H1 (cell line): ENCODE data around the gene ANKS1A. TPM values are rescaled to one million over a fixed set of nuclear protein-coding genes. Genes with fewer than 3 reads are reported as not detected.

Experiments used
- CTCF ChIA-PET: fragments of 300-600 bp; sonication (Branson Sonifier 250); formaldehyde crosslinking; loops from one replicate; lab custom pipeline; 2021; ENCODE audit not compliant: partially characterized antibody; lab: Charles Lee
- POLR2A ChIA-PET: fragments of 300-600 bp; sonication (Branson Sonifier 250); formaldehyde crosslinking; loops from one replicate; lab custom pipeline; 2021; ENCODE audit warnings: inconsistent platforms; ENCODE audit not compliant: partially characterized antibody; lab: Charles Lee
- DNase-seq, 2 experiments: peaks; one replicate each; pipeline versions ENCODE4 v3.0.0 to v3.0.0-alpha.2; 2010 to 2022; ENCODE audit warnings: low spot score in 2 of 2, low read depth in 1 of 2, mixed read lengths in 1 of 2
- FAIRE-seq: peaks from 2 replicates; lab custom pipeline; 2011; peaks lifted over from hg19 to GRCh38; lab: Jason Lieb, UNC
- H2AFZ ChIP-seq: 2 replicates; pipeline ENCODE4 v1.8.1; 2012; ENCODE audit warnings: low read length, inconsistent platforms
- H2AK5ac ChIP-seq: 2 replicates; pipeline ENCODE4 v1.6.1; 2013; ENCODE audit warnings: low read depth, low read length
- H2BK120ac ChIP-seq: replicated peaks from 2 replicates; pipeline ENCODE3; 2013; ENCODE audit warnings: low read depth, low read length, inconsistent platforms
- H2BK12ac ChIP-seq: 2 replicates; pipeline ENCODE4 v1.6.1; 2013; ENCODE audit warnings: low read depth, low read length
- H2BK15ac ChIP-seq: 2 replicates; pipeline ENCODE4 v1.6.1; 2013; ENCODE audit warnings: low read length
- H2BK20ac ChIP-seq: 2 replicates; pipeline ENCODE4 v1.6.1; 2013; ENCODE audit warnings: low read length
- H2BK5ac ChIP-seq: 2 replicates; pipeline ENCODE4 v1.6.1; 2013; ENCODE audit warnings: low read depth, low read length
- H3K14ac ChIP-seq: 2 replicates; pipeline ENCODE4 v1.6.1; 2013; ENCODE audit warnings: inconsistent platforms; ENCODE audit not compliant: insufficient read length
- H3K18ac ChIP-seq: 2 replicates; pipeline ENCODE4 v1.6.1; 2013; ENCODE audit warnings: low read length; ENCODE audit errors: extremely low read depth
- H3K23ac ChIP-seq: 2 replicates; pipeline ENCODE4 v1.6.1; 2013; ENCODE audit warnings: inconsistent platforms; ENCODE audit not compliant: insufficient read length
- H3K23me2 ChIP-seq: 2 replicates; pipeline ENCODE4 v1.6.1; 2013; ENCODE audit warnings: low read depth, low read length
- H3K27ac ChIP-seq: 2 replicates; pipeline ENCODE4 v1.6.1; 2011; ENCODE audit warnings: low read depth, low read length, inconsistent platforms
- H3K27me3 ChIP-seq, 4 experiments: replicated peaks in 1 of 4; 1 replicate in 1 of 4; 2 replicates in 3 of 4; pipeline versions ENCODE4 v1.6.1 to v1.8.1; 2011 to 2013; ENCODE audit warnings: low read length in 3 of 4, mild to moderate bottlenecking in 3 of 4, inconsistent platforms in 2 of 4, mixed read lengths in 2 of 4, moderate library complexity in 1 of 4; ENCODE audit not compliant: control insufficient read depth in 3 of 4, insufficient read depth in 3 of 4; ENCODE audit errors: extremely low read depth in 1 of 4
- H3K36me3 ChIP-seq, 4 experiments: 2 replicates each; pipeline versions ENCODE4 v1.6.1 to v1.8.1; 2011 to 2013; ENCODE audit warnings: mild to moderate bottlenecking in 4 of 4, low read length in 3 of 4, moderate library complexity in 2 of 4, control low read depth in 1 of 4, inconsistent platforms in 1 of 4; ENCODE audit not compliant: insufficient read depth in 4 of 4, control insufficient read depth in 2 of 4
- H3K4ac ChIP-seq: replicated peaks from 2 replicates; pipeline ENCODE3; 2013; ENCODE audit warnings: low read length, low read depth, mixed read lengths, inconsistent platforms; ENCODE audit not compliant: insufficient read length
- H3K4me1 ChIP-seq, 4 experiments: replicated peaks in 1 of 4; 1 replicate in 1 of 4; 2 replicates in 3 of 4; pipeline versions ENCODE4 v1.6.1 to v1.8.1; 2011 to 2013; ENCODE audit warnings: low read length in 3 of 4, inconsistent platforms in 2 of 4, mixed read lengths in 1 of 4; ENCODE audit not compliant: insufficient read depth in 4 of 4, control insufficient read depth in 3 of 4
- H3K4me2 ChIP-seq, 2 experiments: 2 replicates each; pipeline versions ENCODE4 v1.6.1 to v1.8.1; 2011 to 2013; ENCODE audit warnings: low read depth in 2 of 2, low read length in 2 of 2, control low read depth in 1 of 2, inconsistent platforms in 1 of 2, mild to moderate bottlenecking in 1 of 2; ENCODE audit not compliant: insufficient read depth in 1 of 2
- H3K4me3 ChIP-seq, 4 experiments: fragments of 200-600, 300-600 bp in 1 of 4; sonication (generic), shearing (Covaris generic), sonication (Bioruptor Twin) in 1 of 4; 2 replicates each; pipeline versions ENCODE4 v1.5.1 to v1.8.1; 2011 to 2016; ENCODE audit warnings: low read length in 4 of 4, low read depth in 3 of 4, control low read depth in 2 of 4, inconsistent platforms in 2 of 4, mild to moderate bottlenecking in 2 of 4, mixed read lengths in 1 of 4, moderate library complexity in 1 of 4; ENCODE audit not compliant: insufficient read depth in 2 of 4; ENCODE audit errors: extremely low read depth in 1 of 4
- H3K56ac ChIP-seq: replicated peaks from 2 replicates; pipeline ENCODE3; 2013; ENCODE audit warnings: low read depth, mild to moderate bottlenecking, mixed read lengths, low read length, inconsistent platforms; ENCODE audit not compliant: insufficient read length
- H3K79me1 ChIP-seq: 2 replicates; pipeline ENCODE4 v1.6.1; 2013; ENCODE audit warnings: low read depth, low read length, control low read depth
- H3K79me2 ChIP-seq, 2 experiments: 2 replicates each; pipeline versions ENCODE4 v1.6.1 to v1.8.1; 2012 to 2013; ENCODE audit warnings: low read length in 2 of 2, mild to moderate bottlenecking in 2 of 2, inconsistent platforms in 1 of 2; ENCODE audit not compliant: insufficient read depth in 2 of 2, control insufficient read depth in 1 of 2
- H3K9ac ChIP-seq, 4 experiments: replicated peaks in 1 of 4; 1 replicate in 1 of 4; 2 replicates in 3 of 4; pipeline versions ENCODE4 v1.6.1 to v1.8.1; 2011 to 2013; ENCODE audit warnings: low read depth in 3 of 4, low read length in 3 of 4, control low read depth in 2 of 4, mild to moderate bottlenecking in 2 of 4, moderate library complexity in 2 of 4, inconsistent platforms in 1 of 4; ENCODE audit errors: extremely low read depth in 1 of 4
- H3K9me3 ChIP-seq, 2 experiments: 2 replicates each; pipeline versions ENCODE4 v1.6.1 to v1.8.1; 2012 to 2013; ENCODE audit warnings: mild to moderate bottlenecking in 2 of 2, moderate library complexity in 2 of 2, control low read depth in 1 of 2, inconsistent platforms in 1 of 2, low read depth in 1 of 2, low read length in 1 of 2, mixed read lengths in 1 of 2; ENCODE audit not compliant: insufficient read depth in 2 of 2
- H4K20me1 ChIP-seq, 2 experiments: replicated peaks in 1 of 2; 2 replicates each; pipeline versions ENCODE3 to v1.8.1; 2011 to 2013; ENCODE audit warnings: inconsistent platforms in 2 of 2, low read length in 2 of 2, mild to moderate bottlenecking in 1 of 2; ENCODE audit not compliant: insufficient read depth in 2 of 2, control insufficient read depth in 1 of 2
- H4K5ac ChIP-seq: 2 replicates; pipeline ENCODE4 v1.6.1; 2013; ENCODE audit warnings: low read length, low read depth, mixed read lengths, inconsistent platforms; ENCODE audit not compliant: insufficient read length
- H4K8ac ChIP-seq: 2 replicates; pipeline ENCODE4 v1.8.0; 2013; ENCODE audit warnings: mild to moderate bottlenecking, moderate library complexity, low read length, inconsistent platforms; ENCODE audit not compliant: insufficient read depth; ENCODE audit errors: extremely low read depth
- H4K91ac ChIP-seq: replicated peaks from 2 replicates; pipeline ENCODE3; 2013; ENCODE audit warnings: low read length, mixed read lengths, inconsistent platforms; ENCODE audit not compliant: insufficient read length
- CBX8 ChIP-seq: fragments of 300-800, 300-1000 bp; sonication (generic); IDR thresholded peaks from 2 replicates; pipeline ENCODE4 v1.7.1; 2016; ENCODE audit warnings: low read depth, low read length, borderline replicate concordance
- CHD2 ChIP-seq: IDR thresholded peaks from 2 replicates; pipeline ENCODE4 v1.6.1; 2012; ENCODE audit warnings: low read length, improper control_type of control experiment
- FOSL1 ChIP-seq: IDR thresholded peaks from 2 replicates; pipeline ENCODE4 v1.6.1; 2011; ENCODE audit warnings: mild to moderate bottlenecking, low read depth, low read length, moderate library complexity; ENCODE audit not compliant: insufficient read depth
- POU5F1 ChIP-seq: IDR thresholded peaks from 2 replicates; pipeline ENCODE4 v1.6.1; 2011; ENCODE audit warnings: low read depth, mild to moderate bottlenecking, low read length, moderate library complexity
- RAD21 ChIP-seq, 2 experiments: IDR thresholded peaks in 1 of 2; conservative IDR thresholded peaks in 1 of 2; 2 replicates each; pipeline ENCODE4 v1.6.1; 2011; ENCODE audit warnings: low read depth in 2 of 2, low read length in 2 of 2, improper control_type of control experiment in 1 of 2, inconsistent platforms in 1 of 2, mild to moderate bottlenecking in 1 of 2, moderate library complexity in 1 of 2
- WGBS, 2 experiments: shearing (Covaris generic) in 1 of 2; methylation state at CpG; one replicate each; pipeline versions ENCODE4 v1.1.6 to v1.1.7; 2013 to 2015; ENCODE audit warnings: low lambda C conversion rate in 2 of 2, mixed read lengths in 2 of 2, inconsistent platforms in 1 of 2, low coverage in 1 of 2, missing lambda C conversion rate in 1 of 2; ENCODE audit not compliant: insufficient replicate concordance in 2 of 2, insufficient coverage in 1 of 2, insufficient read length in 1 of 2; ENCODE audit errors: extremely low coverage in 1 of 2, missing lambda C conversion rate in 1 of 2; 5-methylcytosine and 5-hydroxymethylcytosine counted together
- polyA plus RNA-seq, 7 experiments: library from polyadenylated mRNA; depleted of rRNA in 3 of 7; stranded (reverse) in 5 of 7; unstranded in 2 of 7; fragments of >200 nt in 5 of 7; fragments of 200-250 nt in 2 of 7; gene quantifications; 1 replicate in 5 of 7; 2 replicates in 1 of 7; 4 replicates in 1 of 7; pipeline versions ENCODE4 v1.2.1 to v1.2.3, GENCODE V29; 2011 to 2013; ENCODE audit warnings: missing spikeins in 2 of 7, mixed read lengths in 2 of 7
- total RNA-seq: library from RNA; stranded (reverse); fragmentation: NEBNext Ultra II Directional; extraction: Animal tissue kit (Norgen Biotek cat#: 25700); gene quantifications from 2 replicates; pipeline ENCODE4 v1.2.1, GENCODE V29; 2021

ANKS1A gene
- total and polyA plus RNA-seq, 2 of the 8 experiments (the other 6 are each of a cell fraction or from before 2014, with no cell fraction given): 9.8 to 30.9 TPM

GRCh38 chr6:35108309-35108885 lies 219.3 kb downstream of the ANKS1A start:
- Histone ChIP-seq H3K14ac (no peak overlapping the region), H4K91ac (no peak overlapping the region), H2BK120ac (no peak overlapping the region)
- no peak for TF ChIP-seq RAD21 (IDR thresholded peaks at IDR 0.05 in 1 of 2, conservative IDR thresholded peaks at IDR 0.05 in 1 of 2; ENCODE audit: low read depth in 2 of 2, low read length in 2 of 2)
- TF ChIP-seq CHD2: no peak
- TF ChIP-seq FOSL1: no peak
- TF ChIP-seq CBX8: no peak
- TF ChIP-seq POU5F1: no peak
- TF ChIP-seq, all 59 proteins: peak for 0
- no peak overlapping the region for H3K23ac ChIP-seq
- no peak overlapping the region for H3K9ac ChIP-seq
- H3K27ac ChIP-seq: no peak overlapping the region
- no peaks in the 10 kb centered on the region for H3K4me1 ChIP-seq
- no peak overlapping the region for H2BK5ac ChIP-seq
- H4K20me1 ChIP-seq: no peaks in the 10 kb centered on the region
- no peak overlapping the region for H3K4me3 ChIP-seq
- no peaks in the 10 kb centered on the region for H3K23me2 ChIP-seq
- no peak overlapping the region for H2BK15ac ChIP-seq
- H3K56ac ChIP-seq: no peak overlapping the region
- H3K18ac ChIP-seq: no peak overlapping the region
- ChIA-PET POLR2A (no interaction called here), CTCF (no interaction called here)
- DNase-seq: no peak
- H3K4ac ChIP-seq: no peak overlapping the region
- H3K9me3 ChIP-seq: no peaks in the 10 kb centered on the region
- H2BK20ac ChIP-seq: no peak overlapping the region
- no peak overlapping the region for H2AFZ ChIP-seq
- no peaks in the 10 kb centered on the region for H3K36me3 ChIP-seq
- no peaks in the 10 kb centered on the region for H3K79me1 ChIP-seq
- no peaks in the 10 kb centered on the region for H3K79me2 ChIP-seq
- H3K4me2 ChIP-seq: no peak overlapping the region
- H3K27me3 ChIP-seq: no peaks in the 10 kb centered on the region
- WGBS, 2 experiments: 97% methylated on average over 2 of the region's 2 CpGs; no CpG with 5 or more reads in 1 of the 2 experiments
- H4K8ac ChIP-seq: no peak overlapping the region
- no peak overlapping the region for H2BK12ac ChIP-seq
- no peak overlapping the region for H4K5ac ChIP-seq
- FAIRE-seq: no peak
- H2AK5ac ChIP-seq: no peak overlapping the region
